CD4-positive, alpha-beta T cell treated with Interleukin-10 for 1 hour (primary cell): Measurements from ENCODE around the gene ACVRL1.
"Not testable (repeated sequence)": the region's sequence is repeated elsewhere in the genome, so short reads cannot be mapped to it uniquely, and the experiment has no call there.

Experiments used
- DNase-seq: peaks from one replicate; pipeline ENCODE4 v3.0.0-alpha.2; 2020

Gene ACVRL1

GRCh38 chr12:51874486-51874885 is 32.8 kb upstream of the ACVRL1 start:
- no peak for DNase-seq

GRCh38 chr12:51879102-51879501 is 28.2 kb upstream of the ACVRL1 start:
- DNase-seq: no peak

GRCh38 chr12:51883295-51883694 is 24.0 kb upstream of the ACVRL1 start:
- no peak for DNase-seq

GRCh38 chr12:51883998-51884675 is 23.2 kb upstream of the ACVRL1 start:
- no peak for DNase-seq

GRCh38 chr12:51884676-51885229 is 22.6 kb upstream of the ACVRL1 start:
- no peak for DNase-seq

- not testable (repeated sequence) for DNase-seq
Measured at GRCh38 chr12:51885294-51886020, 21.8 kb upstream of the ACVRL1 start.

GRCh38 chr12:51886021-51886710 is 21.1 kb upstream of the ACVRL1 start:
- DNase-seq: peak; percentile 54

GRCh38 chr12:51887476-51888315 is 19.6 kb upstream of the ACVRL1 start, which contains the start of gene ANKRD33:
ANKRD33 (plus strand) TSS chr12:51888103; CDS start chr12:51888187, 84 bp downstream.
- no peak for DNase-seq

GRCh38 chr12:51888316-51889215 is 18.7 kb upstream of the ACVRL1 start:
- no peak for DNase-seq

GRCh38 chr12:51889216-51890132 is 17.8 kb upstream of the ACVRL1 start:
- DNase-seq: no peak

GRCh38 chr12:51890133-51890464 is 17.2 kb upstream of the ACVRL1 start:
- no peak for DNase-seq

GRCh38 chr12:51890511-51891171 is 16.7 kb upstream of the ACVRL1 start:
- no peak for DNase-seq

- DNase-seq: no peak
Measured at GRCh38 chr12:51891843-51892242, 15.5 kb upstream of the ACVRL1 start.

- no peak for DNase-seq
Measured at GRCh38 chr12:51893786-51894185, 13.5 kb upstream of the ACVRL1 start.

- DNase-seq: no peak
Measured at GRCh38 chr12:51895378-51896135, 11.7 kb upstream of the ACVRL1 start.

- DNase-seq: no peak
Measured at GRCh38 chr12:51896236-51896635, 11.1 kb upstream of the ACVRL1 start.

- DNase-seq: no peak
Measured at GRCh38 chr12:51897181-51897580, 10.1 kb upstream of the ACVRL1 start.

- no peak for DNase-seq
Measured at GRCh38 chr12:51898506-51898905, 8.8 kb upstream of the ACVRL1 start.

- DNase-seq: no peak
Measured at GRCh38 chr12:51898937-51899336, 8.4 kb upstream of the ACVRL1 start.
